HG03135 (cell line): ENCODE measurements around the gene CCDC27.
"Not testable (repeated sequence)": the region's sequence is repeated elsewhere in the genome, so short reads cannot be mapped to it uniquely, and the experiment has no call there.

Experiments
- ATAC-seq: cut with Tn5 transposase; IDR thresholded peaks from one replicate; pipeline ENCODE4 v1.9.1; 2021; ENCODE audit warnings: mild to moderate bottlenecking, moderate library complexity; ENCODE audit not compliant: unreplicated experiment

Gene CCDC27

GRCh38 chr1:3735027-3735681, 17.1 kb upstream of the CCDC27 start:
- ATAC-seq: no peak

- no peak for ATAC-seq
Observed at GRCh38 chr1:3735688-3736087, 16.6 kb upstream of the CCDC27 start.

GRCh38 chr1:3736131-3736561, 16.1 kb upstream of the CCDC27 start:
- ATAC-seq: no peak

GRCh38 chr1:3736708-3737107, 15.5 kb upstream of the CCDC27 start:
- no peak for ATAC-seq

GRCh38 chr1:3738943-3739342, 13.3 kb upstream of the CCDC27 start:
- ATAC-seq: no peak

GRCh38 chr1:3740042-3740441, 12.2 kb upstream of the CCDC27 start:
- ATAC-seq: no peak

GRCh38 chr1:3740752-3741151, 11.5 kb upstream of the CCDC27 start:
- no peak for ATAC-seq

- no peak for ATAC-seq
Observed at GRCh38 chr1:3741566-3742438, 10.4 kb upstream of the CCDC27 start.

- ATAC-seq: no peak
Observed at GRCh38 chr1:3742439-3743298, 9.6 kb upstream of the CCDC27 start.

- ATAC-seq: no peak
Observed at GRCh38 chr1:3743421-3743820, 8.8 kb upstream of the CCDC27 start.

GRCh38 chr1:3743826-3744225, 8.4 kb upstream of the CCDC27 start:
- no peak for ATAC-seq

- no peak for ATAC-seq
Observed at GRCh38 chr1:3744646-3745045, 7.6 kb upstream of the CCDC27 start.

- no peak for ATAC-seq
Observed at GRCh38 chr1:3745071-3745470, 7.2 kb upstream of the CCDC27 start.

GRCh38 chr1:3745590-3746381, 6.5 kb upstream of the CCDC27 start:
- ATAC-seq: no peak

GRCh38 chr1:3746389-3746829, 5.8 kb upstream of the CCDC27 start:
- peak; percentile 17 for ATAC-seq

- peak; percentile 76 for ATAC-seq
Observed at GRCh38 chr1:3746830-3747521, 5.3 kb upstream of the CCDC27 start.

GRCh38 chr1:3747522-3747848, 4.8 kb upstream of the CCDC27 start:
- ATAC-seq: no peak

- no peak for ATAC-seq
Observed at GRCh38 chr1:3747903-3748302, 4.3 kb upstream of the CCDC27 start.

- ATAC-seq: not testable (repeated sequence)
Observed at GRCh38 chr1:3748316-3748900, 3.8 kb upstream of the CCDC27 start.

- ATAC-seq: no peak
Observed at GRCh38 chr1:3749512-3749911, 2.7 kb upstream of the CCDC27 start.
